Parathyroid adenoma (tissue), 2 donors: ENCODE results near the gene ZNF646.

Source experiments
- H2AFZ ChIP-seq: fragments of 300-600 bp; sonication (generic); one replicate; pipeline ENCODE4 v1.7.0; 2017; ENCODE audit warnings: antibody characterized with exemption, mild to moderate bottlenecking
- H3K27ac ChIP-seq: fragments of 300-600 bp; sonication (generic); one replicate; pipeline ENCODE4 v1.7.0; 2017
- H3K27me3 ChIP-seq: fragments of 300-600 bp; sonication (generic); one replicate; pipeline ENCODE4 v1.7.0; 2017; ENCODE audit warnings: low read length; ENCODE audit not compliant: control insufficient read depth, insufficient read depth
- H3K36me3 ChIP-seq: fragments of 300-600 bp; sonication (generic); one replicate; pipeline ENCODE4 v1.7.0; 2017; ENCODE audit warnings: low read length; ENCODE audit not compliant: control insufficient read depth, insufficient read depth
- H3K4me1 ChIP-seq: fragments of 300-600 bp; sonication (generic); one replicate; pipeline ENCODE4 v1.7.0; 2017; ENCODE audit warnings: control low read depth
- H3K4me2 ChIP-seq: fragments of 300-600 bp; sonication (generic); one replicate; pipeline ENCODE4 v1.7.0; 2017; ENCODE audit warnings: low read length
- H3K4me3 ChIP-seq: fragments of 300-600 bp; sonication (generic); one replicate; pipeline ENCODE4 v1.7.0; 2017; ENCODE audit warnings: low read depth, low read length
- H3K79me2 ChIP-seq: fragments of 300-600 bp; sonication (generic); one replicate; pipeline ENCODE4 v1.7.0; 2017; ENCODE audit warnings: control low read depth
- H3K9ac ChIP-seq: fragments of 300-600 bp; sonication (generic); one replicate; pipeline ENCODE4 v1.7.0; 2017; ENCODE audit warnings: mild to moderate bottlenecking
- H3K9me3 ChIP-seq: fragments of 300-600 bp; sonication (generic); one replicate; pipeline ENCODE4 v1.7.0; 2017; ENCODE audit warnings: low read length; ENCODE audit not compliant: control insufficient read depth
- TF ChIP-seq, protein P1 (sequence below): fragments of 300-600 bp; sonication (generic); IDR thresholded peaks from one replicate; pipeline ENCODE4 v1.7.0; 2017; ENCODE audit warnings: antibody characterized with exemption, mild to moderate bottlenecking
- donor health status: primary hyperparathyroidism.

ZNF646 gene

DNA sequence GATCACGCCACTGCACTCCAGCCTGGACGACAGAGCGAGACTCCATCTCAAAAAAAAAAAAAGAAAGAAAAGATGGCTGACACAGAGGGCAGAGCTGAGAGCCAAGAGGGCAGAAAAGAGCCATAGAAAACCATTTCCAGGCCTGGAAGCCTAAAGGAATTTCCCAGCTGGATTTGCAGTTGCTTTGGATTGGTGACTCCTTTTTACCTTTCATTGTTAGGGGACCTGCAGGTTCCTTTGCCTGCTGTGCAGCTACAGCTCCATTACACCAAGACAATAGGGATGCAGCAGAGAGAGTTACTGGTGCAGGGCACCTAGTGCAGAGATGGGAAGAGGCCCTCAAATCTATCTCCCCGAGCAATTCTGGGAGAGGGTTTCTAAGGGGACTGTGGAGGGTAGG lies 18.6 kb upstream of the ZNF646 start:
- Histone ChIP-seq H3K27me3 (no peaks in the 10 kb centered on the region), H3K9ac (no peak overlapping the region), H3K4me2 (no peak overlapping the region), H3K4me3 (no peak overlapping the region), H3K36me3 (no peaks in the 10 kb centered on the region), H3K4me1 (no peaks in the 10 kb centered on the region), H2AFZ (no peak overlapping the region), H3K27ac (no peak overlapping the region), H3K79me2 (no peaks in the 10 kb centered on the region), H3K9me3 (no peaks in the 10 kb centered on the region)
- TF ChIP-seq, protein P1, sequence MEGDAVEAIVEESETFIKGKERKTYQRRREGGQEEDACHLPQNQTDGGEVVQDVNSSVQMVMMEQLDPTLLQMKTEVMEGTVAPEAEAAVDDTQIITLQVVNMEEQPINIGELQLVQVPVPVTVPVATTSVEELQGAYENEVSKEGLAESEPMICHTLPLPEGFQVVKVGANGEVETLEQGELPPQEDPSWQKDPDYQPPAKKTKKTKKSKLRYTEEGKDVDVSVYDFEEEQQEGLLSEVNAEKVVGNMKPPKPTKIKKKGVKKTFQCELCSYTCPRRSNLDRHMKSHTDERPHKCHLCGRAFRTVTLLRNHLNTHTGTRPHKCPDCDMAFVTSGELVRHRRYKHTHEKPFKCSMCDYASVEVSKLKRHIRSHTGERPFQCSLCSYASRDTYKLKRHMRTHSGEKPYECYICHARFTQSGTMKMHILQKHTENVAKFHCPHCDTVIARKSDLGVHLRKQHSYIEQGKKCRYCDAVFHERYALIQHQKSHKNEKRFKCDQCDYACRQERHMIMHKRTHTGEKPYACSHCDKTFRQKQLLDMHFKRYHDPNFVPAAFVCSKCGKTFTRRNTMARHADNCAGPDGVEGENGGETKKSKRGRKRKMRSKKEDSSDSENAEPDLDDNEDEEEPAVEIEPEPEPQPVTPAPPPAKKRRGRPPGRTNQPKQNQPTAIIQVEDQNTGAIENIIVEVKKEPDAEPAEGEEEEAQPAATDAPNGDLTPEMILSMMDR: no peak

DNA sequence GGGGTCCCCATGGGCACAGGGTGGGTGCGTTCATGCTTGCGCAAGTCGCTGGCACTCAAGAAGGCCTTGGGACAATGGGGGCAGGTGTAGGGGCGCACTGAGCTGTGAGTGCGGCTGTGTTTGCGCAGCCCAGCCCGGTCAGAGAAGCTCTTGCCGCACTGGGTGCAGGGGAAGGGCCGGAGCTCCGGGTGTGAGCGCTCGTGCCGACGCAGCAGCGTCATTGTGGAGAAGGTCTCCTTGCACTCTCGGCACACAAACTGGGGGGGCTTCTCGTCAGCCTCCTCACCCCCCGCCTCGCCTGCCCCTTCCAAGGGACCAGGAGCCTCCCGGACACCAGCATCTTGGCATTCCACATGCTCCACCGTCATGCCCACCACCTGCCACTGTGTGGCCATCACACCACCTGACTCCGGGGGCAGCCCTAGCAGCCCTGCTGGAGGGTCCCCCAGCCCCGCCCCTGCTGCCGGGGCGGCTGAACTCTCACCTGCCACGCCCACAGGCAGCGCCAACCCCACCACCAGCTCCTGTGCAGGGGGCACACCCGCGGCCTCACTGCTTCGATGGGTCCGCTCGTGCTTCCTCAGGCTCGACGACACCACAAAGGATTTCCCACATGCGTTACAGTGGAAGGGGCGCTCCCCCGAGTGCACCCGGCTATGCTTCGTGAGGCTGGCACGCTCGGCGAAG lies 13.0 kb upstream of the ZNF646 start:
- no peaks in the 10 kb centered on the region for H3K79me2 ChIP-seq
- no peaks in the 10 kb centered on the region for H3K36me3 ChIP-seq
- no peak overlapping the region for H2AFZ ChIP-seq
- no peaks in the 10 kb centered on the region for H3K4me1 ChIP-seq
- H3K27ac ChIP-seq: no peak overlapping the region
- H3K27me3 ChIP-seq: no peaks in the 10 kb centered on the region
- no peak overlapping the region for H3K9ac ChIP-seq
- no peak overlapping the region for H3K4me3 ChIP-seq
- no peak overlapping the region for H3K4me2 ChIP-seq
- no peaks in the 10 kb centered on the region for H3K9me3 ChIP-seq
- TF ChIP-seq, protein P1: no peak

DNA sequence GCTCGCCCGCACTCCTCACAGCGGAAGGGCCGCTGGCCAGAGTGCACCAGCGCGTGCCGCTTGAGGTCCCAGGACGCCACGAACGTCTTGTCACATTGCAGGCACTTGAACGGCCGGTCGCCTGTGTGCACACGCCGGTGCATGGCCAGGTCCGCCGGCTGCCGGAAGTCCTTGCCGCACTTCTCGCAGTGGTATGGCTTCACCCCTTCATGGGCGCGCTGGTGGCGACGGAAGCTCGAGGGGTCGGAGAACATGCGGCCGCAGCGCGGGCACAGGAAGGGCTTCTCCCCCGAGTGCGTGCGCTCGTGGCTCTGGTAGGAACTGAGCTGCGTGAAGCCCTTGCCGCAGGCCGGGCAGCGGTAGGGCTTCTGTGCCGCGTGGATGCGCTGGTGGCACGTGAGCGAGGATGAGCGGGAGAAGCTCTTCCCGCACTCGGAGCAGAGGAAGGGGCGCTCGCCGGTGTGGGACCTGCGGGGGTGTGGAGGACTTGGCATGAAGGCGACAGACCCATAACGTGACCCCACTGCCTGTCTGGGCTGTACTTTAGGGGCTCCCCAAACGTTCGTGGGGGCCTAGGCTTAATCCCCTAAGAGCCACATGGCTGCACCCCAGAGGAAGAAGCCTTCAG lies 12.3 kb upstream of the ZNF646 start:
- no peaks in the 10 kb centered on the region for H3K79me2 ChIP-seq
- no peak overlapping the region for H3K27ac ChIP-seq
- no peaks in the 10 kb centered on the region for H3K9me3 ChIP-seq
- no peak overlapping the region for H3K4me3 ChIP-seq
- H3K36me3 ChIP-seq: no peaks in the 10 kb centered on the region
- TF ChIP-seq, protein P1: no peak
- no peak overlapping the region for H3K9ac ChIP-seq
- H3K4me2 ChIP-seq: no peak overlapping the region
- no peaks in the 10 kb centered on the region for H3K4me1 ChIP-seq
- H2AFZ ChIP-seq: no peak overlapping the region
- H3K27me3 ChIP-seq: no peaks in the 10 kb centered on the region

DNA sequence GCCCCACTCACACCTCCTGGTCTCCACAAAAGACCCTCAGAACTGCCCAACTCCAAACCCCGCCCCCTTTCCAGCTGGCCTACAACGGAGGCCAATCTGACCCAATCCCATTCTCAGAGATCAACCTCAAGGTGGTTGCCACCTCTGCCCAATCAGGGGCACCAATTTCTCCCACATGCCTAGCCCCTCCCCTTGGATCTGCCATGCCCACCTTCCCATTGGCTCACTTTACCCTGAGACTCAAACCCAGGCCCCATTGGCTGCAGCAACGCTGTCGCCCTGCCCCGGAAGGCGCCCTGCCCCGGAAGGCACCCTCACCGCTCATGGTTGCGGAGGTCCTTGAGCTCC lies 10.8 kb upstream of the ZNF646 start:
- H3K9me3 ChIP-seq: no peaks in the 10 kb centered on the region
- H3K27me3 ChIP-seq: no peaks in the 10 kb centered on the region
- H3K27ac ChIP-seq: no peak overlapping the region
- TF ChIP-seq, protein P1: no peak
- H3K9ac ChIP-seq: no peak overlapping the region
- H3K4me2 ChIP-seq: no peak overlapping the region
- H3K79me2 ChIP-seq: no peaks in the 10 kb centered on the region
- H2AFZ ChIP-seq: no peak overlapping the region
- H3K4me3 ChIP-seq: no peak overlapping the region
- no peaks in the 10 kb centered on the region for H3K4me1 ChIP-seq
- no peaks in the 10 kb centered on the region for H3K36me3 ChIP-seq
